ENCODE data around the gene ZKSCAN7. TPM values are rescaled to one million over a fixed set of nuclear protein-coding genes. Genes with fewer than 3 reads are reported as not detected.

Gene ZKSCAN7
- total RNA-seq, 1 experiment from 2014 or later, result not detected

DNA sequence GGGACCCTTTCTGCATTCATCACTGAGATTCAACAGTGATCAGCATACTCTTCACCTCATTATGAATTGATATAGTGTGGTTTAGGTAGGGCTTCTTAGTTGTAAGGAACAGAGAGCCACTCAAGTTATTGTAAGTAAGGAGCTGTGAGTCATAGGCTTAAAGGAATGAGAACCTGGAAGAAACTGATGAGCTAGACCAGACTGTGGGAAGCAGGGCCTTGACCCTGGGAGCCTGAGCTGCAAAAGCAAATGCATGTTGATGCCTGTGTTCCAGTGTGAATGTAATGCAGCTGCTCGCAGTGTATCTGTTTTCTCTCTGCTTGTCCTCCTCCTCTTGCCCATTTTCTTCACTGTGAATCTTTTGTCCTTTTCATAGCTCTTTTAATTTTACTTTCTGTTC is 13.6 kb downstream of the ZKSCAN7 start:
- no TSS peak for BruUV-seq (replicated peaks)
- POLR2A ChIA-PET, result no interaction called here

GRCh38 chr3:44571024-44571423 is 16.0 kb downstream of the ZKSCAN7 start:
- in situ Hi-C loops (cut with HindIII; ENCODE audit: low pct_unique_long_range_greater_than_20kb, low sequenced_read_pairs), result no loop called here
- no peaks in the 10 kb centered on the region for H3K36me3 ChIP-seq (ENCODE audit: control insufficient read depth, insufficient read depth, low read length)
- POLR2A ChIA-PET, result no interaction called here
- H3K27ac ChIP-seq (ENCODE audit: low read length), result no peak overlapping the region
- no peak overlapping the region for H3K4me3 ChIP-seq (ENCODE audit: low read depth in 2 of 2, low read length in 2 of 2)
- no peaks in the 10 kb centered on the region for H3K4me1 ChIP-seq (ENCODE audit: control insufficient read depth, insufficient read depth, low read length)
- peaks cover 9% of the 10 kb centered on the region; the same call in 1 of the 2 replicates for H3K9me3 ChIP-seq (ENCODE audit: control insufficient read depth, insufficient read depth, low read depth, low read length)
- ATAC-seq (no peak), DNase-seq (ENCODE audit: low read depth, low spot score) (no peak)
- H3K27me3 ChIP-seq (ENCODE audit: control insufficient read depth, insufficient read depth, low read length), result no peaks in the 10 kb centered on the region
- intact Hi-C loops (cut with micrococcal nuclease; ENCODE audit: unreplicated experiment), result no loop called here
- CTCF ChIA-PET, result no interaction called here
- no TSS peak for BruUV-seq (replicated peaks)
- TF ChIP-seq TCF7L2 (IDR thresholded peaks at IDR 0.05; ENCODE audit: low read depth, low read length) (no peak), POLR2AphosphoS5 (IDR thresholded peaks at IDR 0.05; ENCODE audit: low read depth, low read length) (no peak)
- TF ChIP-seq, protein P1, sequence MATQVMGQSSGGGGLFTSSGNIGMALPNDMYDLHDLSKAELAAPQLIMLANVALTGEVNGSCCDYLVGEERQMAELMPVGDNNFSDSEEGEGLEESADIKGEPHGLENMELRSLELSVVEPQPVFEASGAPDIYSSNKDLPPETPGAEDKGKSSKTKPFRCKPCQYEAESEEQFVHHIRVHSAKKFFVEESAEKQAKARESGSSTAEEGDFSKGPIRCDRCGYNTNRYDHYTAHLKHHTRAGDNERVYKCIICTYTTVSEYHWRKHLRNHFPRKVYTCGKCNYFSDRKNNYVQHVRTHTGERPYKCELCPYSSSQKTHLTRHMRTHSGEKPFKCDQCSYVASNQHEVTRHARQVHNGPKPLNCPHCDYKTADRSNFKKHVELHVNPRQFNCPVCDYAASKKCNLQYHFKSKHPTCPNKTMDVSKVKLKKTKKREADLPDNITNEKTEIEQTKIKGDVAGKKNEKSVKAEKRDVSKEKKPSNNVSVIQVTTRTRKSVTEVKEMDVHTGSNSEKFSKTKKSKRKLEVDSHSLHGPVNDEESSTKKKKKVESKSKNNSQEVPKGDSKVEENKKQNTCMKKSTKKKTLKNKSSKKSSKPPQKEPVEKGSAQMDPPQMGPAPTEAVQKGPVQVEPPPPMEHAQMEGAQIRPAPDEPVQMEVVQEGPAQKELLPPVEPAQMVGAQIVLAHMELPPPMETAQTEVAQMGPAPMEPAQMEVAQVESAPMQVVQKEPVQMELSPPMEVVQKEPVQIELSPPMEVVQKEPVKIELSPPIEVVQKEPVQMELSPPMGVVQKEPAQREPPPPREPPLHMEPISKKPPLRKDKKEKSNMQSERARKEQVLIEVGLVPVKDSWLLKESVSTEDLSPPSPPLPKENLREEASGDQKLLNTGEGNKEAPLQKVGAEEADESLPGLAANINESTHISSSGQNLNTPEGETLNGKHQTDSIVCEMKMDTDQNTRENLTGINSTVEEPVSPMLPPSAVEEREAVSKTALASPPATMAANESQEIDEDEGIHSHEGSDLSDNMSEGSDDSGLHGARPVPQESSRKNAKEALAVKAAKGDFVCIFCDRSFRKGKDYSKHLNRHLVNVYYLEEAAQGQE (IDR thresholded peaks at IDR 0.05; ENCODE audit: insufficient read depth in 1 of 2, low read depth in 2 of 2, low read length in 1 of 2), result no peak

More for the DNA sequence above, 13.6 kb downstream of the ZKSCAN7 start:
- H3K4me3 ChIP-seq (ENCODE audit: low read depth in 2 of 2, low read length in 2 of 2), result no peak overlapping the region
- intact Hi-C loops (cut with micrococcal nuclease; ENCODE audit: unreplicated experiment) (no loop called here), in situ Hi-C loops (cut with HindIII; ENCODE audit: low pct_unique_long_range_greater_than_20kb, low sequenced_read_pairs) (no loop called here)
- H3K36me3 ChIP-seq (ENCODE audit: control insufficient read depth, insufficient read depth, low read length), result no peaks in the 10 kb centered on the region
- DNase-seq (ENCODE audit: low read depth, low spot score), result no peak
- H3K27me3 ChIP-seq (ENCODE audit: control insufficient read depth, insufficient read depth, low read length), result no peaks in the 10 kb centered on the region
- CTCF ChIA-PET, result no interaction called here
- no peak for ATAC-seq
- no peaks in the 10 kb centered on the region for H3K4me1 ChIP-seq (ENCODE audit: control insufficient read depth, insufficient read depth, low read length)
- H3K9me3 ChIP-seq (ENCODE audit: control insufficient read depth, insufficient read depth, low read depth, low read length), result peaks cover 9% of the 10 kb centered on the region; the same call in 1 of the 2 replicates
- no peak overlapping the region for H3K27ac ChIP-seq (ENCODE audit: low read length)
- TF ChIP-seq TCF7L2 (IDR thresholded peaks at IDR 0.05; ENCODE audit: low read depth, low read length), result no peak
- no peak for TF ChIP-seq SIN3A (IDR thresholded peaks at IDR 0.05; ENCODE audit: borderline replicate concordance, insufficient read depth, low read depth, low read length)
- TF ChIP-seq, protein P2, sequence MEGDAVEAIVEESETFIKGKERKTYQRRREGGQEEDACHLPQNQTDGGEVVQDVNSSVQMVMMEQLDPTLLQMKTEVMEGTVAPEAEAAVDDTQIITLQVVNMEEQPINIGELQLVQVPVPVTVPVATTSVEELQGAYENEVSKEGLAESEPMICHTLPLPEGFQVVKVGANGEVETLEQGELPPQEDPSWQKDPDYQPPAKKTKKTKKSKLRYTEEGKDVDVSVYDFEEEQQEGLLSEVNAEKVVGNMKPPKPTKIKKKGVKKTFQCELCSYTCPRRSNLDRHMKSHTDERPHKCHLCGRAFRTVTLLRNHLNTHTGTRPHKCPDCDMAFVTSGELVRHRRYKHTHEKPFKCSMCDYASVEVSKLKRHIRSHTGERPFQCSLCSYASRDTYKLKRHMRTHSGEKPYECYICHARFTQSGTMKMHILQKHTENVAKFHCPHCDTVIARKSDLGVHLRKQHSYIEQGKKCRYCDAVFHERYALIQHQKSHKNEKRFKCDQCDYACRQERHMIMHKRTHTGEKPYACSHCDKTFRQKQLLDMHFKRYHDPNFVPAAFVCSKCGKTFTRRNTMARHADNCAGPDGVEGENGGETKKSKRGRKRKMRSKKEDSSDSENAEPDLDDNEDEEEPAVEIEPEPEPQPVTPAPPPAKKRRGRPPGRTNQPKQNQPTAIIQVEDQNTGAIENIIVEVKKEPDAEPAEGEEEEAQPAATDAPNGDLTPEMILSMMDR (IDR thresholded peaks at IDR 0.05), result no peak
- TF ChIP-seq, protein P1 (IDR thresholded peaks at IDR 0.05; ENCODE audit: insufficient read depth in 1 of 2, low read depth in 2 of 2, low read length in 1 of 2), result no peak
- TF ChIP-seq POLR2AphosphoS5 (IDR thresholded peaks at IDR 0.05; ENCODE audit: low read depth, low read length), result no peak

Measured in Panc1 (cell line).